GM19193 (cell line): Measurements from ENCODE around the gene PLEKHG4.

Experiments
- POLR2A ChIP-seq: IDR thresholded peaks from 4 replicates; pipeline ENCODE4 v1.6.1; 2011; ENCODE audit not compliant: insufficient read depth, insufficient read length; ENCODE audit errors: extremely low read depth

The PLEKHG4 gene

DNA sequence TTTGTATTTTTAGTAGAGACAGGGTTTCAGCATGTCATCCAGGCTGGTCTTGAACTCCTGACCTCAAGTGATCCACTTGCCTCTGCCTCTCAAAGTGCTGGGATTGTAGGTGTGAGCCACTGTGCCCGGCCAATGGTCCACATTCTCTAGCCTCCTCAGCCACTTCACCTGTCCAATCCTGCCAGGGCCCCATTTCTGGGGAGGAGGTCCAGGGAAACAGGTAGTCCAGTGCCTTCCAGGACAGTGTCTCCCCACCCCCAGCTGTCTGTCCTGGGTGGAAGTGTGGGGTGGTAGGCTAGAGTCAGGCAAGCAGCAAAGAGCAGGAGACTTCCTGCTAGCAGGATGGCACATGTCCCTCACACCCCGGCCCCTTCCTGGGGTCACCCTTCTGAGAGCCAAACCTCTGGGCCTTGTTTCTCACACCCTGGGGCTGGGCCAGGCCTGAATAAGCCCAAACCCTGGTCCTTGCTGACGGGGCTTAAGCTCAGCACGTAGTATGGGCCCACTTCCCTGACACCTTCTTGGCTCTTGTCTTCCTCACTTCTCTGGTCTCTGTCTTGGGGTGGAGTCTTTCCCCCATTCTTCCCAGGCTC lies 37.1 kb upstream of the PLEKHG4 start:
- TF ChIP-seq POLR2A = no peak

DNA sequence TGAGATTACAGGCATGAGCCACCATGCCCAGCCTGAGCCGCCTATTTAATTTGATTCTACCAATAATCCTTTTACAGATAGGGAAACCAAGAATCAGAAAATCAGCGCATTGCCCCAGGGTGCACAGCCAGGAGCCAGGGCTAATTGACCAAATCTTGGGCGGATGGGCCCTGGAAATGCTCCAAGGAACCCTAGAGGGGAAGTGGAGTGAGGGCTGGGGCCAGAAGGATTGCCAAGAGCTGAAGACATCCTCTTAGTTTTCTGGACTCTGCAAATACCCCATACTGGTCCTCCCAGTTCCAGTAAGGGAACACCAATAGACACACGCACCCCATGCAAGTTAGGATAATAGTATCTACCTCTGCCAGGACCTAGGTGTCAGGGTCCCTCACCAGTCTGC lies 35.9 kb upstream of the PLEKHG4 start:
- no peak for TF ChIP-seq POLR2A

DNA sequence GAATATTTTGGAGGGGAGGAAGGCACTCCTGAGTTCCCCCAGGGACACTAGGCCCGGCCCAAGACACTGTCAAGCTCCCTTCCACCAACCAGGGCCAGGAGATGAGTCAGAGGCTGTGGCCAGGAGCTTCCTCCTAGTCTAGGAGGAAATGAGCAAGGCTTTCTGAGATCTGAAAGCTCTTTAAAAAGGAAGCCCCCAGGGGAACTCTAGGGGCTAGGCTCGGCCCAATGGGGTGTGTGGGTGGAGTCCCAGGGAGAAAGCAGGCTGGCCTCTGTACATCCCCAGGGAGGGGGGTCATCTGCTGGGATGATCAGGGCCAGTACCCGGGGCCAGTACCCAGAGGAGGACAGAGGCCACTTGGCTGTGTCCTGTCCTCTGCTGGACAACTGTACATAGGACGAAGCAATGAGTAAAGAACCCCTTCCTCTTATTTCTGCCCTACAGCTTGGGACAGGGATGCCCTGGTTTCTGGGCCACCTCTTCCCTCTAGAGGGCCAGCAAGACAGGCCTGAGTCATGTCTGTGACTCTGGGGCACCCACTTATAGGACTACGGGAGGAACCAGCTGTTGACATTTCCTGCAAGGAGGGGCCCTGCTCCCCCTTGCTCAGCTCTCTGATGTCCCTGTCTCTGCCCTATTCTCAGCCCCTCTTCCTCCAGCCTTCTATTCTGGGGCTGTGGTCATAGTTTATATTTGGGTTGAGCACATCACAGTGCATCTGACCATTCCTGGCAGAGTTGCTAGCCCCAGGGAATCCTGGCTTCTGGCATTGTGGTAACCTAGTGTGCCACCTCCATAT lies 34.7 kb upstream of the PLEKHG4 start:
- peak; percentile 60 for TF ChIP-seq POLR2A

DNA sequence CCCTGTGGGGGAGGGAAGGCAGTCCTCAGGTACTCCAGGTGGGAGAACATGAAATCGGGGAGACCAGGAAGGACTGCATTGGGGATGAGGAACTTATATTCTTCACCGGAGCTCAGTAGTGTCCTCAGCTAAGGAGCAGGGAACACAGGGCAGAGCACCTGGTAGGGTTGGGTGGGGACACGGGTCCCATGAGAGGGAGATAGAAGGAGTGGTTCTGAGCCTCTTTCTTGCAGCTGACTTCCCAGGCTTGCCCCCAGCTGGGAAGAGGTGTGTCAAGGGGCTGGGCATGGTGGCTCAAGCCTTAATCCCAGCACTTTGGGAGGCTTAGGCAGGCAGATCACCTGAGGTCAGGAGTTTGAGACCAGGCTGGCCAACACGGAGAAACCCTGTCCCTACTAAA lies 34.1 kb upstream of the PLEKHG4 start:
- TF ChIP-seq POLR2A = no peak

DNA sequence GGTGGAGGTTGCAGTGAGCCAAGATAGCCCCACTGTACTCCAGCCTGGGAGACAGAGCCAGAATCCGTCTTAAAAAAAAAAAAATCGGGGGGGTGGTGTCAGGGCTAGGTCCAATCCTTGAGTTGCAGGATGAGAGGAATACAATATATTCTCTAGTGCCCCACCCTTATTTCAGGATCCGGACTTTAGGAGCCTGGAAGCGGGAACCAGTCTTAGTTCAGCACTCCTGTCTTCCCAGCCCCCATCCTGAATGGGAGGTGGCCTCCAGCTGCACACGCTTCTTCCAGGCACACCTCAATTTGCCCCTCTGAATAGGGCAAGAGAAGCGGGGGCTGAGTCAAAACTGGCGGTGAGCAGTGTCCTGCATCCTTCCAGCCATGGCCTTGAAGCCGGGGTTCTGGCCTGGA lies 33.7 kb upstream of the PLEKHG4 start:
- no peak for TF ChIP-seq POLR2A

DNA sequence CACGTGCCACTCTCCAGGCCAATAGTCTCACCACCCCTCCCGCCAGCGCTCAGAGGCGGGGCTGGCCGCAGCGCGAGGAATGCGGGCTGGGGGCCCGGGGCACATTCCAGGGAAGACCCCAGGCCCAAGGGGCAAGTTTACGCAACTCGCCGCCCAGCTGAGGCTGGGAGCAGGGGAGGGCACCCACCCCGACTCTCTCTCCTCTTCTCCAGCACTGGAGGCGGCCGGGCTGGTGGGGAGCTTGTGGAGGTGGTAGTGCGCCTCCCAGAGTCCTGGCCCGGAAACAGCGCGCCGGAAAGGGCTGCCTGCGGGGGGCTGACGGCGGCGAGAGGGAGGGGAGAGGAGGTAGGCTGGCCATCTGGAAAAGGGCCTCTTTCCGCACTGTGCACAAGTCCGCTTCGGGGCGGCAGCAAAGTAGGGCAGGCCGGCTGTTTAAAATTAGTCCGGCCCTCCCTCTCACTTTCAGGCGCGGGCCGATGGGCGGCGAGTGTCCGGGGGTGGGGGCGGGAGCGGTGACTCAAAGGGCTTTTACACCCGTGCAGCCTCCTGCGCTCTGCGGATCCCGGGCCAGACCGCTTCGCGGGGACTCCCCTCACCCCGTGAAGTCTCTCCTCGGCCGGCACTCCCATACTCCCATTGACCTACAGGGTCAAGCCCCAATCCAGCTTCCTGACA lies 33.1 kb upstream of the PLEKHG4 start:
- TF ChIP-seq POLR2A = peak; percentile 58

DNA sequence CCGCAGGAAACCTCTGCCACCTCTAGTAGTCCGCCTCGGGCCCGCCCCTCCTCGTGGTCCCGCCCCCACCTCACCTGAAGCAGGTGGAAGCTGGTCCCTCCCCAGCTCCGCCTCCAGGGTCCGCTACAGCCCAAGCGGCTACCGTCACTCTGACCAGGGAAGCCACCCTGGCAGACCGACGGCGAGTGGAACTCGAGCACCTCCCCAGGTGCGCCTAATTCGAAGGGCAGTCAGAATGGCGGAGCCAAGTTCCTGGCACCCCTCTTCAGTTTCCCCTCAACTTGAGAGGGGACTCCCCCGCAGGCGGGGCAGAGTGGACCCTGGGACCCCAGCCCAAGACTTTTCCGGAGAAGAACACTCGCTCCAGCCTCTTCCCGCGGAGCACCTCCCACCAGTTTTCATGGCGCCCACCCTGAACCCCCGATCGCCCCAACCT lies 32.6 kb upstream of the PLEKHG4 start:
- TF ChIP-seq POLR2A = no peak

DNA sequence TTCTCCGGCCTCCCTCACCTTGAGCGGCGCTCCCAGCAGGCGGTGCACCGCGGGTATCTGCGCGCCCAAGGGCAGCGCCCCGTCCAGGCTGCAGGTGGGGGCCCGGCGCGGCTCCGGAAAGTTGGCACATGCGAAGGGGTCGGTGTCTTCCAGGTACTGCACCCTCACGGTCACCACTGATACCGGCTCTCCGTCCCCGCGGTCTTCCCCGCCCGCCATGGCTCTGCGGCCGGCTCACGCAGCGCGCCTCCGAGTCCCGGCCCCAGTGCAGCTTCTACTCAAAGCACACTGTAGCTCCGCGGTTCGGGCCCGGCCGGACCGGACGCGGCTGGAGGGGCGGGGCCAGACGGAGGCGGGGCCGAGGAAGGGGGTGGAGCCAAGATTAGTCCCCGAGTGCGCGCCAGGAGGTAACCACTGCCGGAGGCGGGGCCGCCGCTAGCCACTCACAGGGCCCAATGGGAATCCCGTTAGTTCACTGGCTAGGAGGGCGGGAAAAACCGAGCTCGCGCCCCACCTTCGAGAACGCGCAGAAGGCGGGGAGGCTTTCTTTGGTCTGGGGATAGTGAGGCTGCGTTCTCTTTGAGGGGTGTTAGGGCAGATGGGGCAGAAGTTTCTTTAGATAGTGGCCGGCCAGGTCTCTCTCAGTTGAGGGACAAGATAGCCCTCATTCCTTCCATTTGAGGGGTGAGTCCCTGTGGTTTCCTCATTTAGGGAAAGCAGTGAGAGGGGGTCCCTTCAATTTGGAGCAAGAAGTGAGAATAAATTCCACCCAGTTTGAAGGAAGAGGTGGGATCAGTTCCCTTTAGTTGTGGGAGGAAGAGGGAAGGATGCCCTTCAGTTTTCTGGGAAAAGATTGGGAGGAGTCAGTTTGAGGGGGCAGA lies 31.9 kb upstream of the PLEKHG4 start, which contains the start of gene FHOD1:
FHOD1 (minus strand) TSS at position 290 of the 881 bp plus-strand sequence; CDS start at position 219, 71 bp downstream.
- peak; percentile 77 for TF ChIP-seq POLR2A

DNA sequence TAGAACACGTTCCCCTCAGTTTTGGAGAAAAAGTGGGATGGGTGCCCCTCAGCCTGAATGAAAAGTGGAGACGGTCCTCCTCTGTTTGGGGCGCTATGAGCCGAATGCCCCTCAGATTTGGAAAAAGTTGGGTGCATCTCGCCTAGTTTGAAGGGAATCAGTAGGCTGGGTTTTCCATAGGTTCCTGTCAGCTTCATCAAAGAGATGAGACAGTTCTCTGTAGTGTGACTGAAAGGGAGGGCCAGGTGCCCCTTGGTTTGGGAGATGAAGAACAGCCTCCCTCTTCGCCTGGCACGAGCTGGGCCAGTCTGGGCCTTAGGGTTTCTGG lies 31.3 kb upstream of the PLEKHG4 start:
- TF ChIP-seq POLR2A = no peak

DNA sequence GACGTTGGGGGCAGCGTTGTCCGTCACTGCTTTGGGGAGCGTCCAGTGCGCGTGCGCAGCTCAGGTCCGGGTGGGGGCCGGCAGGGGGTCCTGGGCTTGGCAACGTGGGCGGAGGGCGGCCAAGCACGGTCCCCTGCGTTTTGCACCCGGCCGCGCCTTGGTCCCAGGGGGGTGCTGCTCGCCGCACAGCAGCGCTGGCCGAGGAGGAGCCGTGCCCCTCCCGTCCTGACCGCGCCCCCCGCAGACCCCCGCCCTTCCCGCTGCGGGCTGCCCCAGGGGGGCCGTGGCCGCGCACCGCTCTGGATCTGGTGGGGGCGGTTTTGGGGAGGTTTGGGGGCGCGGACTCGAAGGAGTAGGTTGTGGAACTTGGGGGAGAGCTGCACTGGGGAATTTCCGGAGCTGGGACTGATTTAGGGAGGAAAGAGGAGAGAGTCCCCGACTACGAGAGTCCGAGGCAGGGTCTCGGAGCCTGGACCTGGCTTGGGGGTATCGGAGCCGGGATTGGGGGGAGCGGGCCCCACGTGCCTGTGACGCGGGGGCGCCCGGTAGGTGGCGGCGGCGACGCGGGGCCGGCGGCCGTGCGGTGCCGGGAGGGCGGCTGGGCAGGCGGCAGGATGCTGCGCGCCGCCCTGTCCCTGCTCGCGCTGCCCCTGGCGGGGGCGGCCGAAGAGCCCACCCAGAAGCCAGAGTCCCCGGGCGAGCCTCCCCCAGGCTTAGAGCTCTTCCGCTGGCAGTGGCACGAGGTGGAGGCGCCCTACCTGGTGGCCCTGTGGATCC lies 30.7 kb upstream of the PLEKHG4 start, which contains the start of gene SLC9A5:
SLC9A5 (plus strand) TSS at position 579 of the 777 bp plus-strand sequence; CDS start at position 615, 36 bp downstream.
- TF ChIP-seq POLR2A = peak; percentile 17

DNA sequence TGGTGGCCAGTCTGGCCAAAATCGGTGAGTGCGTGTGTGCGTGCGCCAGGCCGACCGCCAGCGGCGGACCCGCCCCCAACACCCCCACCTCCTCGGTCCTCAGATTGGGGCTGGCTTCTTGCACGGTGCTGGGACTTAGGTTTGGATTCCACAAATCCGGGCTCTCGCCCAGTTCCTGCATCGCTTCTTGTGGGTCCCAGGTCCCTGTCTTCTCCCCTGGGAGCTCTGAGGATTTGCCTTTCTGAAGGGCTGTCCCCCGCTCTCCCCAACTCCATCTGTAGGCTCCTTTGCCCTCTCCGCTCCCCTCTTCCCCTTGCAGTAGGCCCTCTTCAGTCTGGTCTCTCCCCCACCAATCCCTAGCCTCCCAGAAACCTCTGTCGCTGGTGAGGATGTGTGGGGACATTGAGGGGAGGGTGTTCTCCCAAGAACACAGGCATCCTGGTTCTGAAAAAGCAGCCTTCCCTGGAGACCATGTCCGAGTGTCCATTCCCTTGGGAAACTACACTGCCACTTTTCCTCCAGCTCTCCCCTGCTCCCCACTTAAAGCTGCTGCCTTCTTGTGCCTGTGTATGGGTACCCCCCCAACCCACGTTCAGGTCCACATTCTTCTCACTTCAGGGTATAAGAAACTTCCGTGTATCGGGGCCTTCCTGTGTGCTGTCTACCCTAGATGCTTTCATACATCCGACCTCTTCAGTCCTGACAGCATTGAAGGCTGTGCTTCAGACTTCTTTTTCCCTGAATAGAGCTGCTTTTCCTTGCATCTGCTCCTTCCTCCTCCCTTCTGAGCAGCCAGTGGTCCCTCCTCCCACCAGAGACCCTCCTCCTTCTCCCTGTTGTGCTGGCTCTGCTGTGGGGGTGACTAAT lies 29.9 kb upstream of the PLEKHG4 start:
- TF ChIP-seq POLR2A = no peak

DNA sequence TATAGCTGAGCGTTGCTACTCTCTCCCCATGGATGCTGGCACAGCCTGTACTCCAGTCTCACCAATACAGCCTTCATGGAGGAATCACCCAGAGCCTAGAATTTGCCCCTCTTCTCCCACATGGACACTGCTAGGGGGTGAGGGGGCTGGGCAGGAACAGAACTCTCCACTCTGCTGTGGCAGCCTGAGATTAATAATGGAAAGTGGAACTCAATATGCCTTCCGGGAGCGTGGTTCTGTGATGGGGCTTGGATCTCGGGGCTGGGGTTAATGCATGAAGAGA lies 29.3 kb upstream of the PLEKHG4 start:
- no peak for TF ChIP-seq POLR2A

DNA sequence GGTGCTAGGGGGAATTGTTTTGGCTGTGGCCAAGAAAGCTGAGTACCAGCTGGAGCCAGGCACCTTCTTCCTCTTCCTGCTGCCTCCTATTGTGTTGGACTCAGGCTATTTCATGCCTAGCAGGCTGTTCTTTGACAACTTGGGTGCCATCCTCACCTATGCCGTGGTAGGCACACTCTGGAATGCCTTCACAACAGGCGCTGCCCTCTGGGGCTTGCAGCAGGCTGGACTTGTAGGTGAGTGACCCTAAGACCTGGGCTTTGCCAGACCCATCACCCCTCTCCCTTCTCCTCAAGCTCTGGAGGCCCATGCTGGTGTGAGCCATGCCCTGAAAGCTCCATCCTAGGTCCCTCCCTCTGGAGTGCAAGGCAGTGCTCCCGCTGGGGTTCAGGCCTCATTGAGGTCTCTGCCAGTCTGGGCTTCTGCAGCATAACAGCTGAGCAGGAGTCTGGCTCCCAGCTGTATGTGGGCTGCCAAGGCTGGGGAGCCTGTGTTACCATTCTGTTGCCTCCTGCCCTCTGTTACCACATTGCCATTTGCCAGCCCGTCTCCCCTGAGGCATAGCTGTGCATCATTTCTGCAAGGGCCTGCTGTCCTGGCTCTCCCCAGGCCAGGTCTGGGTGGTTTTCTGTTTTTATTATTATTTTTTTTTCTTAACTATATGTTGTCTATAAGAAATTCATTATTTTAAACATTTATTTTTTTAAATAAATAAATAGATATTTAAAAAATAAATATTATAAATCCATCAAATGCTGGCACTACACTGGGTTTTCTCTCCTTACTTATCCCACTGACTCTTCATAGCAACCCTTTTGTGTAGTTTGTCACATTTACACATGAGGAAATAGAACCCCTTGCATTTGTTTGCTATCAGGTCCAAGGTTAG lies 26.5 kb upstream of the PLEKHG4 start:
- no peak for TF ChIP-seq POLR2A
